HUDEP-2 (cell line): Measurements from ENCODE around the gene FAM193A.
"Not testable (repeated sequence)": the region's sequence is repeated elsewhere in the genome, so short reads cannot be mapped to it uniquely, and the experiment has no call there.

Source experiments
- DNase-seq, 76 experiments: peaks; one replicate each; lab custom pipeline; 2025; ENCODE audit not compliant: unreplicated experiment in 76 of 76; lab: John Stamatoyannopoulos, UW

FAM193A gene

GRCh38 chr4:2762486-2763370 is 226.3 kb downstream of the FAM193A start:
- DNase-seq = not testable (repeated sequence)

GRCh38 chr4:2763511-2763967 is 227.1 kb downstream of the FAM193A start:
- DNase-seq = no peak

- no peak for DNase-seq
Observed at GRCh38 chr4:2765832-2766526, 229.5 kb downstream of the FAM193A start.

GRCh38 chr4:2767046-2767704 is 230.7 kb downstream of the FAM193A start:
- DNase-seq = no peak

- peak in 4 of 76 experiments; percentile 12 to 25 (median 18) for DNase-seq
Observed at GRCh38 chr4:2767705-2768074, 231.2 kb downstream of the FAM193A start.

GRCh38 chr4:2768124-2768523 is 231.7 kb downstream of the FAM193A start:
- DNase-seq = no peak

- DNase-seq = no peak
Observed at GRCh38 chr4:2768921-2769336, 232.5 kb downstream of the FAM193A start.

GRCh38 chr4:2771264-2771663 is 234.8 kb downstream of the FAM193A start:
- DNase-seq = no peak

GRCh38 chr4:2780643-2781042 is 244.2 kb downstream of the FAM193A start:
- DNase-seq = not testable (repeated sequence)

GRCh38 chr4:2781911-2782310 is 245.5 kb downstream of the FAM193A start:
- no peak for DNase-seq
